GM19238 (cell line): ENCODE measurements around the gene ST6GALNAC2.
"Not testable (repeated sequence)": the region's sequence is repeated elsewhere in the genome, so short reads cannot be mapped to it uniquely, and the experiment has no call there.

Experiments
- DNase-seq: peaks from one replicate; pipeline ENCODE4 v3.0.0; 2011; ENCODE audit warnings: low spot score; ENCODE audit not compliant: insufficient read length

ST6GALNAC2 gene

DNA sequence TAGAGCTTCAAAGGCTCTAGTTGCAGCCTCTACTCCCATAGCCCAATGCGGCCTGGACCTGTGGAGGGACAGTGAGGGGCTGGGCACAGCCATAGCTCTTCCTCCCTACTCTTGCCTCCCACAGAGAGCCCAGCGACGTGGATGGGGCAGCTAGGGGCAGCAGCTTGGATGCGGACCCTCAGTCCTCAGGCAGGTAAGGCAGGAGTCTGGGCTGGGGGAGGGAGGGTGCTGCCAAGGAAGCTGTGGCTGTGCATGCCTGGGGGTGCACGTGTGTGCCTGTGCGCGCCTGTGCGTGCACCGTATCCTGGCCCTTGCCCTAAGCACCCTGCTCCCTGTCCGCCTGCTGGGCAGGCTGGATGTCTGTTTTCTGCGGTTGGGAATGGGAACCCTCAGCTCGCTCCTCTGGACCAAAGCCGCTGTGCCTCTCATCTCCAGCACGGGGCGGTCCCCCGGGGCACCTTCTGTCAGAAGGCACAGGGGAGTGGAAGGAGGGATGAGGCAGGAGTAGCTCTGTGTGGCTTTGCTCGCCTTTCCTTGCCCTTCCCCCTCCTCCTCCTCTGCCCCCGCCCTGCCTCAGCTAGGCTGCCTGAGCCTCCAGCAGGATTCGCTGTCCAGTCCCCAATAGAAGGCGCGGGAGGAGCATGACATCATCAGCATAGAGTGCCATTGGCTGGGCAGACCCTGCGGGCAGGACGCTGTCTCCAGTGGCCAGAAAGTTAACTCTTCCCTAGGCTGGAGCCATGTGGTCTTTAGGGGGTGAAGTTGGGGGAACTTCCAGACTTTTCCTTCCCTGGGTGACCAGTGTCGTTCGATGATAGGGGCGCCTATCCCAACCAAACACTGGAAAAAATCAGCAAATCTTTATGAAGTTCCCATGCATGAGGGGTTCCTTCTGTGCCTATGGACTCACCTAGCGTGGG is 45.0 kb downstream of the ST6GALNAC2 start:
- peak; percentile 68 for DNase-seq

- DNase-seq: no peak
Measured at GRCh38 chr17:76539631-76540271, 45.9 kb downstream of the ST6GALNAC2 start, which contains the start of gene PRCD. Gene PRCD (plus strand): TSS chr17:76540044. CDS start chr17:76540142, 98 bp downstream.

DNA sequence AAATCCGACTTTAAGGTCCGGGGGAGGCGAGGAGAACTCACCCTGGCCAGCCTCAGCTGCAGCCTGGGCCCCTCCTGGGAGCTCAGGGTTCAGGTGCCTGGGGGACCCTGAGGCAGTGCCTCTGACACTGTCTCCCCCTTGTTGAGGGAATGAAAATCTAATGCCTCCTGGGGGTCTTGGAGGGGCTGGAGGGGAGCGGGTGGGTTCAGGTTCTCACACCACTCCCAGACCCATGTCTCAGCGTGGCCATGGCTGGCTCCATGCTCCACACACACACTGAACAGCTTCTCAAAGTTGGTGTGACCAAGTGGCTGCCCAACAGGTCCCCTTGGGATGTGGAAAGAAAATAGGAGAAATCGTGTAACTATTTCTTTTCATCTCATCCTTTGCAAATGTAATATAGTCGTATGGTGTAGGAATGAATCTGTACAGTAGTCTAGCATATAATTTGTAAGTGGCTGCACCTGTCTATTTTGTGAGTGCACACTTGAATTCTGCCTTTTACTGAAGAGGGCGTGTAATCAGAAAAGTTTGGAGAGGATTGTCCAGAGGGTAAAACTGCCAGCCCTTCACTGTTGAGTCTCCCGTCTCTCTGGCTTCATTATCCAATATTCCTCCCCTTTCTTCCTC is 46.6 kb downstream of the ST6GALNAC2 start:
- DNase-seq: no peak

DNA sequence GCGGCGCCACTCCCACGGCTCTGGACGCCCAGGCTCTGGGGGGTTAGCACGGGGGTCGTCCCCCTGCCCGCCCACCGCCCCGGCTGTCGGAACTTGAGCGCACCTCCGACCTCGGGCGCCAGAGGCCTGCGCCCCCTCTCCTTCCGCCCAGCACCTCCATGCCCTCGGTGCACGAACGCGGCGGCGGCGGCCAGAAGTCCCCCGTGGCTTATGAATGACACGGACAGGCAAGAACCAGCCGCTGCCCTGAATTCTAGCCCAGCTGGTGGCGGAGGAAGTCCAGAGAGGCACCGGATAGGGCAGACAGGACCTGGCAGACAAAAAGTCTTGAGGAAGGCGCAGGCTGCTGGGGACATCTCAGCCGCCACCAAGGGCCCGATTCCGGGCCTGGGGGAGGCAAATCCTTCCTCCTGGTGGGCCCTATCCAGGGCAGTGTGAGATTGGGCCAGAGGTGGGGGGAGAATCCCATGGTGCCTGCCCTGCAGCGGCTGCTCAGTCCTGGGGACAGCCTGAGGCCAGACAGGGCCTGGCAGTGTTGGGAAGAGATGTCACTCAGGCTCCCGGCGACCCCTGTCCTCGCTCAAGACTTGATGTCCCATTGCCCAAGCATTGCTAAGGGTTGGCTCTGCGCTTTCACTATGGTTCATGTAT is 47.3 kb downstream of the ST6GALNAC2 start:
- no peak for DNase-seq

DNA sequence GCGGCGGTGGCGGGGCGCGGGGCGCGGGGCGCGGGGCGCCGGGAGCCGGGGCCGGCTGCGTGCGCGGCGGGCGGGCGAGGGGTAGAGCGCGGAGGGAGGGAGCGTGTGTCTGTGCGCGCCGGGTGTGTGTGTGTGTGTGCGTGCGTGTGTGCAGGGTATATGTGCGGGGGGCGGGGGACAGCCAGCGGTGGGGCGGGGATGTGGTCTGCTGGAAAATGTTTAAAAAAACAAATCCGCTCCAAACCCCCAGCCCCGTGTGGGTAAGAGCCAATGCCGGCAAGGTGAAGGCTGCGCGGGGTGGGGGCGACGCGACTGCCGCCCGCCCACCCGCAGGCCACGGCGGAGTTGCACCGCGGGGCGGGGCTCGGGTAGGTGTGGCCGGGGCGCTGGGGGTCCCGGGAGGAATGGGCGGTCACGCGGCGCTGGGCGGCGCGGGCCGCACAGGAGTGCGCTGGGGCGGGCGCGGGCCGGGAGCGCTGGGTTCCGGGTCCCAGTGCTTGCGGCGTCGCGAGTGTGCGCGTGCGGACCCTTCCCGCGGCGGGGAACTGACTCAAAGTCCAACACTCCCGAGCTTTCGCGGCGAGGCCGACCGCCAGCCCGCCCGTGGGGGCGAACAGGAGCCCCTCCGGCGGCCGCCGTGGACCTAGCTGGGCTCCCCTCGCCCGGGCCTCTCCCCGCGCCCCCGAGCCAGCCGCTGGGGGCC is 47.9 kb downstream of the ST6GALNAC2 start, which contains the start of gene CYGB:
CYGB (minus strand) TSS at position 132 of the 703 bp plus-strand sequence. CDS start 167 bp downstream, outside the sequence.
- no peak for DNase-seq

GRCh38 chr17:76537288-76537577 is 48.4 kb downstream of the ST6GALNAC2 start:
- DNase-seq: no peak

- DNase-seq: no peak
Measured at GRCh38 chr17:76536511-76537287, 49.0 kb downstream of the ST6GALNAC2 start.

DNA sequence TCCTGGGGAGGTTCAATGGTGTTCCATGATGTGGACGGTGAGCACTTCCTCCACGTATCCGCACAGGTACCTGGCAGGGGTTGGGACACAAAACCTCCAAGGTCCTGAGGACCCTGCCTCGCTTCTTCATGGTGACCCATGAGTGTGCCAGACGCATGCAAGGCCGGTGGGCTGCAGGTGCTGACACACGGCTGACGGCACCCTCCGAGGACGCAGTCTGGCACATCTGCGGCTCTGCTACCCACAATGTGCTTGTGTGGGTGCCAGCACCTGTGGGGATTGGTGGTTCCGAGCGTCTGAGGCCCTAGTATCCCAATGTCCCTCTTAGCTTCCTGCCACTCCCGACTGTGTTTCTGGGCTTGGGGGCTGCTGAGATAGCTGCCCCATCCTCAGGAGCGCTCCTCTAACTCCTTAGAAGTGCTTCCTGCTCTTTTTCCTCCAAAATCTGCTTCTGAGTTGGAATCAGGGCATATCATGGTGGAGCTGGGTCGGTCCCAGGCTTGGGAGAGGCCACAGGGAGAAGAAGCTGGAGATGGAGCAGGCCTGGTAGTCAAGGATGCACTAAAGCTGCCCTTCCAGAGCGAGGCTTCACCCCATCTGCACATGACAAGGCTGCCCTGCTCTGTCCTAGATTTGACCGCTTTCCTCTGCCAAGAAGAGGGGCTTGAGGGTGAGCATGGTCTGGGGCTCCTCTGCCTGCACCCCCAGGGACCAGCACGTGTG is 49.7 kb downstream of the ST6GALNAC2 start:
- no peak for DNase-seq

GRCh38 chr17:76534831-76535732 is 50.6 kb downstream of the ST6GALNAC2 start:
- no peak for DNase-seq

DNA sequence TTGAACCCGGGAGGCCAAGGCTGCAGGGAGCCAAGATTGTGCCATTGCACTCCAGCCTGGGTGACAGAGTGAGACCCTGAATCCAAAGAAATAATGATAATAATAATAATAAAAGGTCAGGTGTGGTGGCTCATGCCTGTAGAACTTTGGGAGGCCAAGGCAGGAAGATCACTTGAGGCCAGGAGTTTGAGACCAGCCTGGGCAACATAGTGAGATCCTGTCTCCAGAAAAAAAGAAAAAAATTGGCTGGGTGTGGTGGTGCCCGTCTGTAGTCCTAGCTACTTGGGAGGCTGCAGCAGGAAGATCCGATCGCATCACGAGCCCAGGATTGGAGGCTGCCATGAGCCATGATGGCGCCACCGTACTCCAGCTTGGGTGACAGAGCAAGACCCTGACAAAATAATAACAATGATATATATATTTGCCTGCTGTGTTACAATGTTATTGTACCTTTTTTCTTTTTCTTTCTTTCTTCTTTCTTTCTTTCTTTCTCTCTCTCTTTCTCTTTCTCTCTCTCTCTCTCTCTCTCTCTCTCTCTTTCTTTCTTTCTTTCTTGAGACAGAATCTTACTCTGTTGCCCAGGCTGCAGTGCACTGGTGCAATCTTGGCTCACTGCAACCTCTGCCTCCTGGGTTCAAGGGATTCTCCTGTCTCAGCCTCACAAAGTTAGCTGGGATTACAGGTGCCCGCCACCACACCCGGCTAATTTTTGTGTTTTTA is 51.9 kb downstream of the ST6GALNAC2 start:
- DNase-seq: not testable (repeated sequence)

DNA sequence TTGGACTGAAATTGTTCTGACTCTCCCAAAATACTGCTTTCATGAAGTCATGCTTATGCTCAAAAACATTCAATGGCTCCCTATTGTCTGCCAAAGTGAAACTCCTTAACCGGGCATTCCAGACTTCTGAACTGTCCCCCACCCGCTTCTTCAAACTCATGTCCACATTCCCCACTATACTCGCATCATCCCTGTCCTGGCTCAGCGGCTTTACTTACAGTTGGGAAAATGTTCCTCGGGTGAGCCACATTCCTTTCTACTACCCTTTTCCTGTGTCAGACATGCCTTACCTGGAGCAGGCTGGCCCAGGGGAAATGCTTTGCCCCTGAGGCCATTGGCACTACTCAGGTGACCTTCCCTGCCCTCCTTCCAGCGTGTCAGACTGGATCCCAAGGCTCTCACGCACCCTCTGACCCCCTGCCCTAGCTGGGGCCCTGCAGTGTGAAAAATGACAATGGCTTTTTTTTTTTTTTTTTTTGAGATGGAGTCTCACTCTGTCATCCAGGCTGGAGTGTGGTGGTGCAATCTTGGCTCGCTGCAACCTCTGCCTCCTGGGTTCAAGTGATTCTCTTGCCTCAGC is 53.5 kb downstream of the ST6GALNAC2 start:
- no peak for DNase-seq

GRCh38 chr17:76531486-76532038 is 54.1 kb downstream of the ST6GALNAC2 start:
- DNase-seq: no peak

DNA sequence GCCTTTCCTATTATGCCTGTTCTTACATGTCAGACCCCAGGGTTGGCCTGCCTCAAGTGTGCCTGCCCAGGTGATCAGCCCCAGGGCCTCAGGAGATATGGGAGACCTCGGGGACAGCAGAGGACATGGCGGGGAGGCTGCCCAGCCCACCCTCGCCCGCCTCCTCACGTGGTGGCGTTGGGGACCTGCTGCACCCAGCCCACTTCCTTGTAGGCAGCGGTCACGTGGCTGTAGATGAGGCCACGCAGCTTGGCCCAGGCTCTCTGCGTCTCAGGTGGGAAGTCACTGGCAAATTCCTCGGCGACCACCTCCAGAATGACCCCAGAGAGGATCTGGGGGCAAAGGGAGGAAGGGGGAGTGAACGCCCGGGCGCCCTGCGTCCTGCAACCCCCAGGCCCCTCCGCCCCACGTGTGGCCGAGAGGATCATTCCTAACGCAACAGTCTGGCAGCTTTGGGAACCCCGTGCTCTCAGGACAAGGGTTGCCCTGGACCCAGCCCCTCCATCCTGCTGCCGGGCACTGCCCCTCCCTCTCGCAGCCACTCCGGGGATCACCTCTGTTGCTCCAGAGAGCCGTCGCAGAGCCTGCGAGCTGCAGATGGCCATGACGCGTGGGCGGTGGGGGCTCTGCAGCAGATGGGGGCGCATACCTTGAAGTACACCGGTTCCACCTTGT is 54.7 kb downstream of the ST6GALNAC2 start:
- DNase-seq: no peak

- DNase-seq: no peak
Measured at GRCh38 chr17:76530095-76530723, 55.5 kb downstream of the ST6GALNAC2 start.

DNA sequence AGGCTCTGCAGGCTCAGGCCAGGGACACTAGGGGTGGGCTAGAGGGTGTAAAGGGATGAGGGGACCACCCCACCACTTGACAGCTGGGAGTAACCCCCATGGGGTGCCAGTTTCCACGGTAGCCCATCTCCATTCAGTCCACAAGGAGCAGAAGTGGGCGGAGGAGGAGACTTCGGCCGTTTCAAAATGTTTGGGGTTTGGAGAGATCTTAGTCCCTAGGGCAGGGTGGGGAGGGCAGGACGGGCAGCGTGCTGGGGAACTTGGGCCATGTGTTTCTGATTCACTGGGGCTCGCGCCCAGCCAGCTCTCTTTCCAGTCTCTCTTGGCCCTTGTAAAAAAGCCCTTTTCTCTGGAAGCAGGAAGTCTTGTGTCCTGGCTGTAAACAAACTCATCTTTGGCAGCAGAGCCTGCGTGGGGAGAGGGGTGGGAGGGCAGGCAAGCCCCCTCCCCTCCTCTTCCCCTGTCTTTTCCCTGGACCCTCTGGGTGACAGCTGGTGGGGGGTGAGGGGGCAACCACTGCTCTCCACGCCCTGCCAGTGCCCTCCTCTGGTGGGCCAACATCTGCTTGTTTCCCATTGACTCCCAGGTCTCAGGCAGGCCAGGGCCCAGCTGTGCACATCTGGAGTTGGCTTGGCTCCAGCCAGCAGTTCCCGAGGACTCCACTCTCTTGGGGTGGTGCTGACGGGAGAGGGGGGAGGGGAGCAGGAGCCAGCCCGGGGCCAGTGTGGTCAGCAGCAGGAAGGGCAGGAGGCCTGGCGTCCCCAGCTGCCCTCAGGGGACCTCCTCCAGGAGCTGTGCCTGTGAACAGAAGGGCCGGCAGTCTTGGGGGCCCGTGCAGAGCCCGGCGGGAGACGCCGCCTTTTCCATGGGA is 56.2 kb downstream of the ST6GALNAC2 start:
- no peak for DNase-seq
